Tibial nerve (tissue), 4 donors: ENCODE results near the gene DPP7. TPM values are rescaled to one million over a fixed set of nuclear protein-coding genes. Genes with fewer than 3 reads are reported as not detected.

Experiments used
- DNase-seq, 2 donors: peaks; one replicate each; pipeline ENCODE4 v3.0.0-alpha.2; 2019; ENCODE audit warnings: low spot score in 2 of 2
- H3K27ac ChIP-seq, 4 donors: fragments of 200-600 bp; sonication (generic) in 3 of 4; one replicate each; pipeline ENCODE4 v1.5.1; 2017 to 2019; ENCODE audit warnings: mild to moderate bottlenecking in 1 of 4
- H3K27me3 ChIP-seq, 2 donors: fragments of 200-600 bp; sonication (generic) in 1 of 2; one replicate each; pipeline versions ENCODE4 v1.5.1 to v1.6.0; 2017 to 2019
- H3K36me3 ChIP-seq, 3 donors: fragments of 200-600 bp; sonication (generic); one replicate each; pipeline ENCODE4 v1.5.1; 2018 to 2019
- H3K4me1 ChIP-seq, 4 donors: fragments of 200-600 bp; sonication (generic) in 3 of 4; one replicate each; pipeline ENCODE4 v1.5.1; 2017 to 2019
- H3K4me3 ChIP-seq, 4 donors: fragments of 200-600 bp; sonication (generic) in 3 of 4; one replicate each; pipeline ENCODE4 v1.5.1; 2017 to 2019; ENCODE audit warnings: mild to moderate bottlenecking in 1 of 4, moderate library complexity in 1 of 4
- H3K9me3 ChIP-seq, 4 donors: fragments of 200-600 bp; sonication (generic) in 3 of 4; one replicate each; pipeline ENCODE4 v1.5.1; 2017 to 2019
- CTCF ChIP-seq, 5 experiments: fragments of 200-600 bp in 3 of 5; fragments of 450-650 bp in 2 of 5; sonication (generic) in 3 of 5; IDR thresholded peaks; one replicate each; pipeline ENCODE4 v1.5.1; 2016 to 2019; ENCODE audit warnings: antibody characterized with exemption in 5 of 5, mild to moderate bottlenecking in 3 of 5, moderate library complexity in 2 of 5
- EP300 ChIP-seq, 2 donors: sonication (generic); formaldehyde crosslinking; IDR thresholded peaks; one replicate each; pipeline ENCODE4 v1.6.1; 2017; ENCODE audit warnings: antibody characterized with exemption in 2 of 2, mild to moderate bottlenecking in 1 of 2
- POLR2A ChIP-seq, 2 donors: fragments of 450-650 bp; IDR thresholded peaks; one replicate each; pipeline ENCODE4 v1.6.1; 2017; ENCODE audit warnings: antibody characterized with exemption in 2 of 2, mild to moderate bottlenecking in 2 of 2, moderate library complexity in 2 of 2
- WGBS, 2 donors: methylation state at CpG; one replicate each; pipeline ENCODE4 v1.1.5; 2018; 5-methylcytosine and 5-hydroxymethylcytosine counted together
- total RNA-seq, 4 donors: library from RNA; depleted of rRNA; stranded (reverse); fragments of >200 nt; gene quantifications; one replicate each; pipeline ENCODE4 v1.1.0, GENCODE V29; 2016

The DPP7 gene
- total RNA-seq, 4 donors from 2014 or later, result 74.7 to 272 (median 145) TPM

GRCh38 chr9:137161558-137162486 is 47.3 kb upstream of the DPP7 start:
- WGBS, 2 donors, result 3 to 10% methylated on average over 6 to 20 of the region's 71 CpGs
- Histone ChIP-seq H3K4me1 (peaks cover 0 to 36% (median 12%) of the 10 kb centered on the region in 4 donors), H3K27me3 (peaks cover 6 to 100% of the 10 kb centered on the region in 2 donors), H3K9me3 (no peaks in the 10 kb centered on the region), H3K27ac (no peak overlapping the region), H3K4me3 (no peak overlapping the region), H3K36me3 (no peaks in the 10 kb centered on the region)
- no peak for DNase-seq
- TF ChIP-seq CTCF (IDR thresholded peaks at IDR 0.05) (no peak), EP300 (IDR thresholded peaks at IDR 0.05) (no peak), POLR2A (IDR thresholded peaks at IDR 0.05) (no peak)

GRCh38 chr9:137160716-137161557 is 46.4 kb upstream of the DPP7 start:
- Histone ChIP-seq H3K27ac (no peak overlapping the region), H3K36me3 (no peaks in the 10 kb centered on the region), H3K9me3 (no peaks in the 10 kb centered on the region), H3K4me1 (peaks cover 0 to 42% (median 14%) of the 10 kb centered on the region in 4 donors), H3K27me3 (peaks cover 2 to 100% of the 10 kb centered on the region in 2 donors), H3K4me3 (no peak overlapping the region)
- TF ChIP-seq CTCF (IDR thresholded peaks at IDR 0.05), result no peak
- TF ChIP-seq POLR2A (IDR thresholded peaks at IDR 0.05), result no peak
- no peak for TF ChIP-seq EP300 (IDR thresholded peaks at IDR 0.05)
- DNase-seq, result no peak
- 31 to 34% methylated on average over 30 to 44 of the region's 56 CpGs for WGBS, 2 donors

- Histone ChIP-seq H3K4me1 (peaks cover 0 to 42% (median 14%) of the 10 kb centered on the region in 4 donors), H3K27me3 (peaks cover 2 to 100% of the 10 kb centered on the region in 2 donors), H3K9me3 (no peaks in the 10 kb centered on the region), H3K36me3 (no peaks in the 10 kb centered on the region), H3K27ac (no peak overlapping the region), H3K4me3 (no peak overlapping the region)
- TF ChIP-seq POLR2A (IDR thresholded peaks at IDR 0.05) (no peak), CTCF (IDR thresholded peaks at IDR 0.05) (no peak), EP300 (IDR thresholded peaks at IDR 0.05) (no peak)
- 61 to 69% methylated on average over 12 to 15 of the region's 17 CpGs for whole genome bisulfite sequencing, 2 donors
- no peak for DNase-seq
Observed at GRCh38 chr9:137160054-137160425, 45.5 kb upstream of the DPP7 start.

- no peak for TF ChIP-seq POLR2A (IDR thresholded peaks at IDR 0.05)
- no peak for TF ChIP-seq CTCF (IDR thresholded peaks at IDR 0.05)
- no peak for TF ChIP-seq EP300 (IDR thresholded peaks at IDR 0.05)
- DNase-seq, result no peak
Observed at GRCh38 chr9:137159105-137160053, 44.8 kb upstream of the DPP7 start.

More at GRCh38 chr9:137159105-137160053, 44.8 kb upstream of the DPP7 start:
- H3K4me3 ChIP-seq, result no peak overlapping the region
- peaks cover 0 to 42% (median 14%) of the 10 kb centered on the region in 4 donors for H3K4me1 ChIP-seq
- WGBS, 2 donors, result 35% methylated on average over 14 of the region's 14 CpGs
- peaks cover 2 to 100% of the 10 kb centered on the region in 2 donors for H3K27me3 ChIP-seq
- H3K36me3 ChIP-seq, result no peaks in the 10 kb centered on the region
- H3K9me3 ChIP-seq, result no peaks in the 10 kb centered on the region
- no peak overlapping the region for H3K27ac ChIP-seq
